VCaP (cell line): ENCODE measurements around the gene ZNF804B.
A peak's percentile ranks its signal among the peaks of the same experiment; 100 is the strongest.

Source experiments
- H3K27ac ChIP-seq: fragments of 450-650 bp; 2 replicates; pipeline ENCODE4 v1.5.1; 2017
- CTCF ChIP-seq: fragments of 450-650 bp; conservative IDR thresholded peaks from 2 replicates; pipeline ENCODE4 v1.5.1; 2017; ENCODE audit warnings: mild to moderate bottlenecking, moderate library complexity

The ZNF804B gene

GRCh38 chr7:89312551-89312950 is 553.1 kb downstream of the ZNF804B start:
- no peak for TF ChIP-seq CTCF
- no peak overlapping the region for H3K27ac ChIP-seq

GRCh38 chr7:89316584-89317251 is 557.2 kb downstream of the ZNF804B start:
- no peak for TF ChIP-seq CTCF
- H3K27ac ChIP-seq = no peak overlapping the region

- no peak for TF ChIP-seq CTCF
- no peak overlapping the region for H3K27ac ChIP-seq
Measured at GRCh38 chr7:89332026-89332425, 572.5 kb downstream of the ZNF804B start.

GRCh38 chr7:89334797-89335196 is 575.3 kb downstream of the ZNF804B start:
- H3K27ac ChIP-seq = no peak overlapping the region
- TF ChIP-seq CTCF = no peak

- TF ChIP-seq CTCF = no peak
- peak overlapping the region; percentile 64 for H3K27ac ChIP-seq
Measured at GRCh38 chr7:89335490-89335889, 576.0 kb downstream of the ZNF804B start.

- H3K27ac ChIP-seq = peak overlapping the region; percentile 64
- TF ChIP-seq CTCF = no peak
Measured at GRCh38 chr7:89336121-89336520, 576.6 kb downstream of the ZNF804B start.

GRCh38 chr7:89339748-89340147 is 580.2 kb downstream of the ZNF804B start:
- TF ChIP-seq CTCF = no peak
- H3K27ac ChIP-seq = no peak overlapping the region
